ENCODE data around the gene DMRT2. TPM values are rescaled to one million over a fixed set of nuclear protein-coding genes. Genes with fewer than 3 reads are reported as not detected.
A peak's percentile ranks its signal among the peaks of the same experiment; 100 is the strongest.

The DMRT2 gene
- polyA plus RNA-seq, 5 donors = 0.08 to 1.4 (median 0.12) TPM; not detected in 2

DNA sequence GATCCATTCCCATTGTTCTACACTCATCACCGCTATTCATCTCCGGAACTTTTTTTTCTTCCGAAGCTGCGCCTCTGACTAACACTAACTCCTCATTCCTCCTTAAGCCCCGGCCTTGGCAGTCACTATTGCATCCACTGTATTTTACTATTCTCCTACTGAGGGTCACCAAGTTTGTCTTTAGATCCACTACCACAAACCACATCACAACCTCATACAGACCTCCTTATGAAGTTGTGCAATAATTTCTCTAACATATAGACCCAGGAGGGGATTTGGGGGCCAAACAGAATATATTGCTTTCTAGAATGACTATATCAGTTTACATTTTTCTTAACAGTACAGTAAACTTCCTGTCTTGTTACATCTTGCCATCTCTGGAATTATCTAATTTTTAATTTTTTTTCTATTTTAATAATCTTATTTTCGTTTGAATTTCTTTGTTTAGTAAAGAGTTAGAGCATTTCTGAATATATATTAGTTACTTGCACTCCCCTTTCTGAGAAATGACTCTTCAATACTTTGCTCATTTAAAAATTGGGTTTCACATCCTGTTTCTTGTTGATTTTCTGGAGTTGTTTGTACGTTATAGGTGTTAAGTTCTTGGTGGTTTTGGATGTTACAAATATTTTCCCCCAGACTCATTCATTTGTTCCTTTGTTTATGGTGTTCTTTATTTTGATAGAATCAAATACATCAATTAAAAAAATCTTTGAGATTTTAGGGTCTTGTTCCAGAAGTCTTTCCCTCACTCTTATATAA is 37.1 kb downstream of the DMRT2 start:
- DNase-seq = no peak

DNA sequence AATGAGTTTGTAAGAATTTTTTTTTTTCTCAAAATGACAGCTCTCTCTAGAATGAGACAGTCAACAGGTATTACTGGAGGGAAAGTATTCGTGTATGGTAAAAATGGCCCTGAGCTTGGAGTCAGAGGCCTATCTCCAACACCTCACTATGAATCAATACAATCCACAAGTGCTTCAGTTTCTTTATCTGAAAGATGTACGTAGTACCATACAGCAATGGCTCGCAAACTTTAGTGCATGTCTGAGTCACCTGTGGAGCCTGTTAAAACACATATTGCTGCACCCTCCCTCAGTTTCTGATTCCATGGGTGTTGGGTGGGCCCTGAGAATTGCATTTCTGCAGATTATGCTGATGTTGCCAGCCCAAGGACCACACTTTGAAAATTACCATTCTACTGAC is 44.6 kb downstream of the DMRT2 start:
- no peak for DNase-seq

DNA sequence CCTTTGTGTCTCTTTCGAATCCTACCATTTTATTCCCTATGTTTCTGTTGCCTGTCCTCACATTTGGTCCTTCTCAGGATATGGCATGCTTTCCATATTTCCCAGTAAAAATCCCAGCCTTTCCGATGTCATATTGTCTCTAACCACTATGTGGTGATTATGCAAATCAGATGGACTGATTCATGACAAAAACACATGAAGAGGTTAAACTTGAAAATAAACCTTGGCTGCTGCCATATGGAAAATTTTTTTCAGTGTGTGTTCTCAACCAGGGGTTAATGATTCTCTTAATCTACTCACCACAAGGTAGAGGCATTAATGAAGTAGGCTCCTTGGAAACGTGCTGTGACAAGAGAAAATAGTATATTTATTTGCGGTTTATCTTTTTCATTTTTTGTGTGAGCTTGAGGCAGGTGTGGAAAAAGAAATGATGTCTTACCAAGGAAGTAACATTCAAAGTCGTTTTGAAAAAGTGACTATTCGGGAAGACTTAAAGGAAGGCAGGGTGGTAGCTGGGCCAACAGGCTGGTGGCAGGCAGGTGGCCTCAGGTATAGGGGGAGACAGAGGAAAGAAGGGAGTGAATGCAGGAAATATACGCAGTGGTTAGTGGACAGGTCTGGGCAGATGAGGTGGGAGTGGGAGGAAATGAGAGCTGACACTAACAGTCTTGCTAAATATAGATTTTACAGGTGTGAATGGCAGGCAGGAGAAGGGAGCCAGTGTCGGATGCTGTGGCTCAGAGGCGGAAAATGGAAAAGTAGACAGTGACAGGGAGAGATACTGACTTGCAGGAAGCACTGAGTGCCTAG is 46.2 kb downstream of the DMRT2 start:
- DNase-seq = no peak

DNA sequence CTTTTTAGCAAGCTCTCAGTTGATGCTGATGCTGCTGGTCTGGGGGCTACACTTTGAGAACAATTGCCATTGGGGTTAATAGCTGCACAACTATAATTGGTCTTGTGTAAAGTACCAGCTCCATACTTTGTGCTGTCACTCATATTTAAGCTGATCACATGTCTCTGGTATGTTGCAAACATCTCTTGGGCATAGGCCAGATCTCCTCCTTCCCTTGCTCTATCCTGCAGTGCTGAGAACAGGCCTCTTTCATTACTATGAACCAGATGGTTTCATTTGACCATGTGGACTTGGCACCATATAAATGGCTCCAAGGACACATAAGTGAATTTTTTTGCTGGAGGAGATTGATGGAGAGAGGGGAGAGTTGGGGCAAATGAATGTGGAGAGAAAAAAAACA is 48.4 kb downstream of the DMRT2 start:
- DNase-seq = no peak

DNA sequence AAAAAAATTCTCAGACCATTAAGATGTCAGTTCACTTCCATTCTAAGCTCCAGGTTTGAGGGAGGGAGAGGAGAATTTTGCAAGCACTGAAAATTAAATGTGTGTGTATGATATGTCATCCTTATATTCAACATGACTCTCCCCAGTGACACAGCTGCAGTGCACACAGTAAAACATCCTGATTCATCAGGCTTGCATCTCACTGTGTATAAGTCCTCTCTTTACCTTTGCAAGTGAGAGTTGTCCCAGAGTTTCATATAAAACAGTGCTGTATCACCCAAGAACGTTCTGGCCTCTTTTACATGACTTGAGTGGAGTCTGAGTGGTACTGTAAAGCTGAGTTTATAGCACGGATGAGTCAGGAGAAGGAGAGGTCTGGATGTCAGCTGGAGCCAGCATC is 50.0 kb downstream of the DMRT2 start:
- no peak for DNase-seq

DNA sequence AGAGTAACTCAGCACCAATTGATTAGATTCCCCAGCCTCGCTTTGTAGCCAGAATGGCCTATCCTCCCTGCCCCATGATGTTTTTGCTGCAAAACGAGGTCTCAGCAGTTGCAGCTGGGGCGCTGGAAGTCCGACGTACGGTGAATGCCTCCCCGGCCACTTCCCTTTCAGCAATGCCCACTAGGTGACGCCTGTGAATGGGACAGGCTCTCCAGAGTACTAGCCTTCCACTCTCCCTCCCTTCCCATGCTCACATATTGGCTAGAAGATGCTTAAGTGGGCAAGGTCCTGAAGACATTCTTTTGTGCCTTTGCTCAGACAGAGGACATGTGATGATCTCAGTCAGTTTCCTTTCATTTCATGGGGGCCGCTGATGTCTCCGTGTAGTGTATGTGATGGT is 50.8 kb downstream of the DMRT2 start:
- peak; percentile 25 to 55 for DNase-seq

DNA sequence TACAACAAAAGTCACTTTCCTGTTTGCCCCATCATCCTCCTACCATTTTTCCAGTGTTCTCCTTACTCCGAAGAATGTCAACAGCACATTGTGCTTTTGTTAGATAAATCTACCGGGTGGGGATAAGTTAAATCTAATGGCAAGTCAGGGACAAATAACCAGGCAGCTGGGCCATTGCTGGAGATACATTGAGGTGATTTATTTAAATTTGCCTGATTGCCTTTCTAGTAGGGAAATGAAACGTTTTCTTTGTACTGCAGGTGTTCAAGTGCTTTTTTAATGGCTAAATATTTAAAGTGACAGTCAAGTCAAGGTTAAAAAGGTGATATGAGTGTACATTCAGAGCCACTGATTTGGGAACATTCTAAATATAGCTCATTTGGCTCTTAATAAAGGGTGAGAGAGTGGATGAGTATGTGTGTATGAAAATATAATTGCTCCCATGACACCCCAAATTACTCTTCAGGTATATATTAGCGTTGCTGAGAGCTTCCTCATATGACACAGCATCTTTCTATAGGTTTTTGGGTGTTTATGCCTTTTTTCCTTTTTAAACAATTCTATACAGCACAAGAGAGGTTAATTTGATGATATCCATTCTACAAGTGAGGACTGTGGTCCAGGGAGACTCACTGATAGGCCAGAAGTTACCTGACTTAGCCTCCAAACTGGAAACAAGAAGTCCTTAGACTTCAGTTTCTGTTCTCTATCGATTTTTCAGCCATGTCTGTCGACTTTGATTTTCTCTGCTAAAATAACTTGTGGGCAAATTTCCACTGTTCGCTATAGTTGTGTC is 51.9 kb downstream of the DMRT2 start:
- no peak for DNase-seq

DNA sequence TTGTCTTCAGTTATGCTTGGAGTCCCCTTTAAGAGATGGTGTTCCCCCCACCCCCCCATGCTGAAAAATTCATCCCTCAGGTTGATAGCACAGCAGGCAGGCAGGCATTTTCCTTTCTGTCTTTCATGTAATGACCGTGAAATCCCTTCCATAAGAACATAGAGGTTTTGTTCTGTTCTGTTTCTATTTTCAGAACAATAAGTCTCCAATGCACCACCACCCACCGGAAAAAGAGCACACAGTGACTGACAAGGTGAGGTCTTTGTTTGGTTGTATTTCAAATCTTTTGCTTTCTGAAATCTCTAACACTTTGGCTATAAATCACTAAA is 52.4 kb downstream of the DMRT2 start:
- DNase-seq = no peak

Other genes starting within 250 kb of the DMRT2 start
- gene DMRT1, start 208.7 kb upstream of the DMRT2 start, polyA plus RNA-seq (ENCODE audit: insufficient read depth in 1 of 5, insufficient read length in 5 of 5, low replicate concordance in 1 of 5) = under 1 TPM in 1 of 5 donors, not detected in 4; 0.10 TPM
- gene DMRT3, start 73.7 kb upstream of the DMRT2 start, polyA plus RNA-seq (ENCODE audit: insufficient read depth in 1 of 5, insufficient read length in 5 of 5, low replicate concordance in 1 of 5) = under 1 TPM in 1 of 5 donors, not detected in 4; 0.08 TPM